SK-N-SH (cell line): ENCODE results near the gene CISD2. TPM values are rescaled to one million over a fixed set of nuclear protein-coding genes. Genes with fewer than 3 reads are reported as not detected.
A peak's percentile ranks its signal among the peaks of the same experiment; 100 is the strongest.

ENCODE experiments used
- CTCF ChIA-PET: fragments of 300-600, 350-600 bp; formaldehyde crosslinking; extraction: SDS; loops from one replicate; lab custom pipeline; 2021; lab: Yijun Ruan, JAX
- POLR2A ChIA-PET: fragments of 350-600 bp; sonication (Branson Sonifier 250); formaldehyde crosslinking; extraction: SDS; loops from one replicate; lab custom pipeline; 2020; ENCODE audit warnings: antibody characterized with exemption, inconsistent platforms; lab: Yijun Ruan, JAX
- DNase-seq: peaks from one replicate; pipeline ENCODE4 v3.0.0; 2012
- H2AFZ ChIP-seq: fragments of 200-600 bp; sonication (generic); 2 replicates; pipeline ENCODE4 v1.8.1; 2016; ENCODE audit warnings: antibody characterized with exemption, mild to moderate bottlenecking, low read depth
- H3F3A ChIP-seq: fragments of 200-600 bp; sonication (generic); replicated peaks from 2 replicates; pipeline ENCODE3; 2016; ENCODE audit warnings: antibody characterized with exemption, mild to moderate bottlenecking; ENCODE audit not compliant: insufficient read depth
- H3K27ac ChIP-seq, 2 experiments: fragments of 200-500 bp in 1 of 2; fragments of 200-600 bp in 1 of 2; sonication (Bioruptor generic) in 1 of 2; sonication (generic), shearing (Covaris generic) in 1 of 2; 2 replicates each; pipeline versions ENCODE4 v1.5.1 to v1.6.1; 2014 to 2016; ENCODE audit warnings: low read depth in 2 of 2, inconsistent platforms in 1 of 2, low read length in 1 of 2, mild to moderate bottlenecking in 1 of 2, mixed read lengths in 1 of 2
- H3K27me3 ChIP-seq: fragments of 200-600 bp; sonication (generic), shearing (Covaris generic); 2 replicates; pipeline ENCODE4 v1.6.1; 2016; ENCODE audit warnings: mixed run types; ENCODE audit not compliant: insufficient read depth
- H3K36me3 ChIP-seq, 2 experiments: fragments of 200-500 bp in 1 of 2; fragments of 200-600 bp in 1 of 2; sonication (Bioruptor generic) in 1 of 2; sonication (generic) in 1 of 2; replicated peaks in 1 of 2; 2 replicates each; pipeline versions ENCODE3 to v1.5.1; 2014 to 2016; ENCODE audit warnings: low read length in 1 of 2, mild to moderate bottlenecking in 1 of 2; ENCODE audit not compliant: insufficient read depth in 2 of 2, control insufficient read depth in 1 of 2
- H3K4me1 ChIP-seq, 2 experiments: fragments of 200-500 bp in 1 of 2; fragments of 200-600 bp in 1 of 2; sonication (Bioruptor generic) in 1 of 2; sonication (generic), shearing (Covaris generic) in 1 of 2; 2 replicates each; pipeline versions ENCODE4 v1.5.1 to v1.6.1; 2014 to 2016; ENCODE audit warnings: low read depth in 1 of 2, low read length in 1 of 2, mixed run types in 1 of 2; ENCODE audit not compliant: insufficient read depth in 2 of 2, control insufficient read depth in 1 of 2
- H3K4me2 ChIP-seq: fragments of 200-600 bp; sonication (generic), shearing (Covaris generic); 2 replicates; pipeline ENCODE4 v1.6.1; 2017; ENCODE audit warnings: mixed run types
- H3K4me3 ChIP-seq, 2 experiments: fragments of 200-500 bp in 1 of 2; fragments of 200-600 bp in 1 of 2; sonication (Bioruptor generic) in 1 of 2; sonication (generic), shearing (Covaris generic) in 1 of 2; 2 replicates each; pipeline versions ENCODE4 v1.5.1 to v1.8.1; 2014 to 2016; ENCODE audit warnings: low read depth in 2 of 2, inconsistent platforms in 1 of 2, low read length in 1 of 2, mild to moderate bottlenecking in 1 of 2, mixed read lengths in 1 of 2, moderate library complexity in 1 of 2
- H3K79me2 ChIP-seq: fragments of 200-600 bp; sonication (generic); 2 replicates; pipeline ENCODE4 v1.8.1; 2017; ENCODE audit warnings: mild to moderate bottlenecking; ENCODE audit not compliant: insufficient read depth
- H3K9ac ChIP-seq: fragments of 200-600 bp; sonication (generic); 2 replicates; pipeline ENCODE4 v1.6.1; 2017; ENCODE audit warnings: mixed run types
- H3K9me2 ChIP-seq: fragments of 200-600 bp; sonication (generic); 2 replicates; pipeline ENCODE4 v1.6.1; 2017; ENCODE audit warnings: mixed run types
- H3K9me3 ChIP-seq: fragments of 200-600 bp; sonication (generic); 2 replicates; pipeline ENCODE4 v1.6.1; 2017; ENCODE audit warnings: mixed run types, mild to moderate bottlenecking, moderate library complexity
- H4K20me1 ChIP-seq: fragments of 200-600 bp; sonication (generic); 2 replicates; pipeline ENCODE4 v1.6.1; 2017; ENCODE audit warnings: mild to moderate bottlenecking, mixed run types; ENCODE audit not compliant: insufficient read depth
- CHD2 ChIP-seq: fragments of 150-350 bp; IDR thresholded peaks from 2 replicates; pipeline ENCODE4 v1.6.1; 2018; ENCODE audit warnings: low read length; ENCODE audit not compliant: partially characterized antibody
- ELF1 ChIP-seq: IDR thresholded peaks from 2 replicates; pipeline ENCODE4 v1.4.0; 2012
- EZH2phosphoT487 ChIP-seq: fragments of 200-600 bp; sonication (generic); IDR thresholded peaks from 2 replicates; pipeline ENCODE4 v1.6.1; 2017; ENCODE audit warnings: low read depth, mixed run types, mild to moderate bottlenecking, antibody characterized with exemption, moderate library complexity, borderline replicate concordance
- GABPA ChIP-seq: IDR thresholded peaks from 2 replicates; pipeline ENCODE4 v1.4.0; 2012; ENCODE audit warnings: low read depth, mild to moderate bottlenecking
- GATA2 ChIP-seq: sonication (generic); formaldehyde crosslinking; IDR thresholded peaks from 2 replicates; pipeline ENCODE4 v1.5.0; 2020; ENCODE audit warnings: mild to moderate bottlenecking, missing genetic modification reagents
- MAX ChIP-seq: IDR thresholded peaks from 2 replicates; pipeline ENCODE4 v1.4.0; 2012; ENCODE audit warnings: low read depth
- MXI1 ChIP-seq: IDR thresholded peaks from 2 replicates; pipeline ENCODE4 v1.6.1; 2012; ENCODE audit warnings: mild to moderate bottlenecking, low read depth, low read length, improper control_type of control experiment
- NRF1 ChIP-seq: IDR thresholded peaks from 2 replicates; pipeline ENCODE4 v1.6.1; 2012; ENCODE audit warnings: low read depth, mild to moderate bottlenecking, low read length
- POLR2AphosphoS5 ChIP-seq: IDR thresholded peaks from 2 replicates; pipeline ENCODE4 v1.6.1; 2012; ENCODE audit warnings: low read depth, low read length
- RAD21 ChIP-seq: IDR thresholded peaks from 2 replicates; pipeline ENCODE4 v1.6.1; 2012; ENCODE audit warnings: mild to moderate bottlenecking, low read length
- REST ChIP-seq: IDR thresholded peaks from 2 replicates; pipeline ENCODE4 v1.6.1; 2012; ENCODE audit warnings: mild to moderate bottlenecking, low read depth, low read length, moderate library complexity
- SIN3A ChIP-seq: IDR thresholded peaks from 2 replicates; pipeline ENCODE4 v1.6.1; 2012; ENCODE audit warnings: low read depth, mild to moderate bottlenecking, low read length, moderate library complexity, borderline replicate concordance
- SMC3 ChIP-seq: IDR thresholded peaks from 2 replicates; pipeline ENCODE4 v1.6.1; 2012; ENCODE audit warnings: low read depth, low read length, improper control_type of control experiment
- TAF1 ChIP-seq: IDR thresholded peaks from 2 replicates; pipeline ENCODE4 v1.6.1; 2012; ENCODE audit warnings: low read depth, mild to moderate bottlenecking, low read length, moderate library complexity, borderline replicate concordance
- TCF12 ChIP-seq: IDR thresholded peaks from 2 replicates; pipeline ENCODE4 v1.4.0; 2012
- USF1 ChIP-seq: IDR thresholded peaks from 2 replicates; pipeline ENCODE4 v1.4.0; 2012; ENCODE audit warnings: low read depth, borderline replicate concordance
- USF2 ChIP-seq: fragments of 150-350 bp; IDR thresholded peaks from 2 replicates; pipeline ENCODE4 v1.6.1; 2017; ENCODE audit warnings: antibody characterized with exemption, low read length, low read depth, borderline replicate concordance
- ZBTB33 ChIP-seq: IDR thresholded peaks from 2 replicates; pipeline ENCODE4 v1.4.0; 2012; ENCODE audit warnings: low read depth, borderline replicate concordance
- WGBS: methylation state at CpG from one replicate; pipeline ENCODE4 v1.1.6; 2017; ENCODE audit warnings: low lambda C conversion rate; 5-methylcytosine and 5-hydroxymethylcytosine counted together
- polyA plus RNA-seq, 3 experiments: library from polyadenylated mRNA; depleted of rRNA; stranded (reverse); fragments of >200 nt; gene quantifications; 2 replicates each; pipeline ENCODE4 v1.2.3, GENCODE V29; 2012

Gene CISD2
- polyA plus RNA-seq, 1 of the 3 experiments (the other 2 are of a cell fraction), result 21.4 TPM

GRCh38 chr4:102828497-102828808, 40.3 kb upstream of the CISD2 start:
- Histone ChIP-seq H3K79me2 (peaks cover 55% of the 10 kb centered on the region), H2AFZ (peak overlapping the region; percentile 78), H3K9me2 (no peaks in the 10 kb centered on the region), H3F3A (peaks cover 35% of the 10 kb centered on the region), H4K20me1 (peaks cover 32% of the 10 kb centered on the region), H3K9ac (peak overlapping the region; percentile 100), H3K9me3 (no peaks in the 10 kb centered on the region), H3K27me3 (no peaks in the 10 kb centered on the region), H3K27ac (peak overlapping the region; percentile 100), H3K4me2 (peak overlapping the region; percentile 85), H3K4me3 (peak overlapping the region; percentile 84 to 92), H3K4me1 (peaks cover 9 to 11% of the 10 kb centered on the region in 2 experiments; a peak in 3 of 4 replicates), H3K36me3 (peaks cover 13 to 18% of the 10 kb centered on the region in 2 experiments)
- ChIA-PET POLR2A (interaction anchor here (0.7 to 4.4 kb wide), 10 partner anchors 9 to 1481 kb away, joined by 3 to 85 read pairs (median 4); partner anchors contain the start of genes CISD2, MANBA and PPP3CA), CTCF (interaction anchor here (0.8 to 2.0 kb wide), 5 partner anchors 11 to 181 kb away, joined by 3 to 8 read pairs (median 5); no protein-coding TSS in a partner anchor)
- TF ChIP-seq POLR2AphosphoS5 (no peak), USF2 (no peak), ELF1 (no peak), EZH2phosphoT487 (no peak), TCF12 (no peak), USF1 (no peak), GATA2 (CRISPR knock-in tag) (no peak), RAD21 (no peak), TAF1 (no peak), GABPA (no peak), MAX (no peak), CHD2 (no peak), SMC3 (no peak), MXI1 (no peak), ZBTB33 (no peak)
- DNase-seq, result no peak
- WGBS, result 0% methylated on average over 4 of the region's 4 CpGs

- H3K9me3 ChIP-seq, result no peaks in the 10 kb centered on the region
- H3K4me3 ChIP-seq, result 0 out of 4 replicates have a peak overlapping the region, but pooled peaks of 1 of the 2 experiments have one; percentile 84
- ChIA-PET CTCF (interaction anchor here (0.9 kb wide), 1 partner anchor 38 kb away, joined by 4 read pairs; no protein-coding TSS in a partner anchor), POLR2A (no interaction called here)
- peaks cover 41% of the 10 kb centered on the region for H3K79me2 ChIP-seq
- no peak for DNase-seq
- peaks cover 31% of the 10 kb centered on the region for H3F3A ChIP-seq
- peaks cover 18% of the 10 kb centered on the region for H4K20me1 ChIP-seq
- no peak overlapping the region for H2AFZ ChIP-seq
- H3K9ac ChIP-seq, result no peak overlapping the region
- H3K9me2 ChIP-seq, result no peaks in the 10 kb centered on the region
- H3K4me1 ChIP-seq, result peaks cover 0 to 5% of the 10 kb centered on the region in 2 experiments; a peak in 2 of 4 replicates
- H3K4me2 ChIP-seq, result peak overlapping the region; percentile 85; the same call in 1 of the 2 replicates
- no peaks in the 10 kb centered on the region for H3K27me3 ChIP-seq
- no peak overlapping the region for H3K27ac ChIP-seq
- H3K36me3 ChIP-seq, result peaks cover 5 to 14% of the 10 kb centered on the region in 2 experiments
- 98% methylated on average over 7 of the region's 7 CpGs for WGBS
- no peak for TF ChIP-seq ELF1
- TF ChIP-seq REST, result no peak
- no peak for TF ChIP-seq ZBTB33
- no peak for TF ChIP-seq NRF1
- no peak for TF ChIP-seq EZH2phosphoT487
- no peak for TF ChIP-seq TCF12
- TF ChIP-seq SIN3A, result no peak
- no peak for TF ChIP-seq GABPA
Measured at GRCh38 chr4:102829803-102830202, 39.0 kb upstream of the CISD2 start.
